Activated T-helper 1 cell treated with anti-CD3 and anti-CD28 coated beads, Interleukin-2, amount 50 U/mL, for 16 hours (primary cell): Measurements from ENCODE around the gene YES1.
A peak's percentile ranks its signal among the peaks of the same experiment; 100 is the strongest.
"Not testable (repeated sequence)": the region's sequence is repeated elsewhere in the genome, so short reads cannot be mapped to it uniquely, and the experiment has no call there.

Source experiments
- DNase-seq, 2 donors: peaks; one replicate each; pipeline ENCODE4 v3.0.0-alpha.2; 2020; ENCODE audit warnings: low read depth in 1 of 2, low spot score in 1 of 2

The YES1 gene

DNA sequence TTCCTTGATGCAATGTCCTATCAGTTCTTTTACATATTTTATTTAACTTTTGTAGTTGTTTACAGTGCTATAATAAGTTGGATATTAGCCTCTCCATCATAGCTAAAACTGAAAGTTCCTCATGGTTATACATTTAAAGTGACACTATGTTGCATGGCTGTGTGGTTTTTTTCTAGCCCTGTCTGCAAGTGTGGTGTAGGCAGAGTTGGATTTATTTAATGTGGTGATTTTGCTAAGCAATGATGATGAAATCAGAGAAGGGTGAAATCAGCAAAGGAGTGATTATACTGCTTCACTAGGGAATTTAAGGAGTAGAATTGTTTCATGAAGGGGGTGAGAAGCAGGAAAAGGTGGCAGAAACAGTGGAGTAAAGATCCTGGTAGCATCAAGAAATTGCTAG, 81.3 kb downstream of the YES1 start:
- no peak for DNase-seq

DNA sequence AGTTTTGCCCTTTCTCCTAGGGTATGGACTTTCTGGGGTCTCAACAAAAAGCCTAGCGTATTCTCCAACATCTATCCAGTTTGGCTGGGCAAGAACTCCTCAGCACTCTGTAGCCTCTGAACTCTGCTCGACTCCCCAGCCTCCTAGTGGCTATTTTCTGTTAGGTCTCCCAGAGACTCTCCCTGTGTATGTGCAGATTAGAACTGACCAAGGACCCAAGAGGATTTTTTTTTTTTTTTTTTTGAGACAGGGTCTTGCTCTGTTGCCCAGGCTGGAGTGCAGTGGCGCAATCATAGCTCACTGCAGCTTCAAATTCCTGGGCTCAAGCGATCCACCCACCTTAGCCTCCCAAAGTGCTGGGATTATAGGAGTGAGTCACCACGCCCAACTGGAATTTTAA, 81.9 kb downstream of the YES1 start:
- DNase-seq = not testable (repeated sequence)

DNA sequence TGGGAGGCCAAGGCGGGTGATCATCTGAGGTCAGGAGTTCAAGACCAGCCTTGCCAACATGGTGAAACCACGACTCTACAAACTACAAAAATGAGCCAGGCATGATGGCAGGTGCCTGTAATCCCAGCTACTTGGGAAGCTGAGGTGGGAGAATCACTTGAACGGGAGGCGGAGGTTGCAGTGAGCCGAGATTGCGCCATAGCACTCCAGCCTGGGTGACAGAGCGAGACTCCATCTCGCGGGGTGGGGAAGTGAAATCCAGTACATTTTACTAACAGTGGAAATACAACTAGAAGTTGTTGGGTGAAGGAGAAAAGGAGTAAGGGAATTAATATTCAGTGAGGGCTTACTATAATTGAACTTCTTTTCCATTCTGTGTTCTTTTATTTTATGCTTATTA, 86.4 kb downstream of the YES1 start:
- DNase-seq = no peak

DNA sequence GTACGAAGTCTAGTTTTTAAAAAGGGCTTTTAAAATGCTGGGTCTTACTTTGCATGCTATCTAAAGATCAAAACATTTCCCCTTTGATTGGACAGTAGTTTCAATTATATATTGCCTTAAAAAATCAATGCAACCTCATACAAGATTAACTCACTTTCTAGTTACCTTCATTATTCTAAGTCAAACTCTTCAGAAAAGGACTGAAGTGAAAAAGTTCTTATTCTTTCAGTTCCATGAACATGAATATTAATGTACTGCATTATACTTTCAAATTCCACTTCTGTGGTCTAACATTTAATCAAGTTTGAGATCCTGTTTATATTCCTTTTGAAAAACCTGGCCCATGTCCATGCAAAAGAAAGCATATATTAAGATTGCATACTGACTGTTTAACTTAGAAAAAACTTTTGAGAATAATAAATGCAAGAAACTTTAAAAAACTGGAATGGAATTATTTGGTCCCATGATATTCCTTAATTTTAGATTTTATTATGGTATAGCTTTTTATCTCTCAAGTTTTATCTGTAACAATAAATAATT, 88.4 kb downstream of the YES1 start:
- no peak for DNase-seq

DNA sequence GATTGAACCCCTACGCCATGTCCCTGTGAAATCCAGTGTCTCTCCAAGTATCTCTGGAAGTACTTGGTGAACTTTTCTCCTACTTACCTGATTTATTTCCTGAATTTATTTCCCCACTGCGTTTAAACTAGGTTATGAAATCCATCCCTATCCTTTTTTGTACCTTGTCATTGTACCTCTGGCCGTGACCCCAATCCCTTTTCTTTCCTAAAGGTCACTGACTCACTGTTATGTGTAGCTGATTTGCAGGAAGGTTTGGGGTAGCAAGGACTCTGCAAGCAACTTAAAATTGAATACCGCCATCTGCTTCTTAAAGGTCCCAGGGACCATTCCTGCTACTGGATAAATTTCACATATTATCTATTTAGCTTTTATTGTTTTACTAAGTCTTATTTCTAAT, 95.0 kb downstream of the YES1 start:
- DNase-seq = no peak

DNA sequence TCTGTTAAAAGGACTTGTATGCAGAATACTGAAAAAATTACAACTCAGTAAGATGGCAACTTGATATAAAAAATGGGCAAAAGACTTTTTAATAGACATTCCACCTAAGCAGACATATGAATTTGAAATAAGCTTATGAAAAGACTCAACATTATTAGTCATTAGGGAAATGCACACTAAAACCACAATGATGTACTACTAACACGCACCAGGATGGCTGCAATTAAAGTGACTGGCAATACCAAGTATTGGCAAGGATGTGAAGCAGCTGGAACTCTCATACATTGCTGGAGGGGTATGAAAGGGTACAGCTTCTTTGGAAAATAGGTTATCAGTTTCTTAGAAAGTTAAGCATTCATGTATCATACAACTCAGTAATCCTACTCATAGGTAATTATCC, 96.4 kb downstream of the YES1 start:
- no peak for DNase-seq

- DNase-seq = no peak
Measured at GRCh38 chr18:713135-713490, 98.9 kb downstream of the YES1 start.

GRCh38 chr18:712401-713134, 99.5 kb downstream of the YES1 start, which contains the start of gene ENOSF1:
Gene ENOSF1 (minus strand): TSS chr18:712630. CDS start chr18:712587, 43 bp downstream.
- DNase-seq = peak; percentile 42 to 74

GRCh38 chr18:711657-712400, 100.2 kb downstream of the YES1 start:
- peak; percentile 25 to 60 for DNase-seq

- no peak for DNase-seq
Measured at GRCh38 chr18:711310-711656, 100.8 kb downstream of the YES1 start.

DNA sequence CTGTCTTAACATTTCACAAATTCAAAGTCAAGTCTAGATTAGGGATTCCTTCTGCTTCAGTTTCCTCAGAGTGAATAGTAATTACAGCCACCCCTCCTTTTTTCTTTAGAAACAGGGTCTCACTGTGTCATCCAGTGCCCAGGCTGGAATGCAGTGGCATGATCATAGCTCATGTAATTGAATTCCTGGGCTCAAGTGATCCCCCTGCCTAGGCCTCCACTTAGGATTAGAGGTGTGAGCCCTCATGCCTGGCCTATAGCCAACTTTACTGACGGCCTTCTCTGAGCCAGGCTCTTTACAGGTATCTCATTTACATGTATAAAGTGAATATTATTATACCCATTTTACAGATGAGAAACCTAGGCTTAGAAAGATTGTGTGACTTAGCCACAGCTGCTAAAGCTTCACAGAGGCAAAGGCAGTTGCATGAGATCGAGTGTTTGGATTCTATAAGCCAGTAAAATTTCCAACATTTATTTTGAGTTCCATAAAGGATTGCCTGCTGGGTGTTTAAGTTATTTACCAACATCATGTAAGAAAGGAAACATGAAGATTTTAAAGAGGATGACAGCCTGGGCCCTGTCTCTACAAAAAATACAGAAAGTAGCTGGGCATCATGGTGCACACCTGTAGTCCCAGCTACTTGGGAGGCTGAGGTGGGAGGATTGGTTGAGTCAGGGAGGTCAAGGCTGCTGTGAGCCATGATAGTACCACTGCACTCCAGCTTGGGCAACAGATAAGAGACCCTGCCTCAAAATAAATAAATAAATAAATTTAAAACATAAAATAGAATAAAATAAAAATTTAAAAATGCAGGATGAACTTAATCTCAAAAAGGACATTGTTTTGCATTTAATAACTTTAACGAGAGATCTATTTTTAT, 101.4 kb downstream of the YES1 start:
- no peak for DNase-seq

- DNase-seq = no peak
Measured at GRCh38 chr18:709771-710170, 102.3 kb downstream of the YES1 start.

DNA sequence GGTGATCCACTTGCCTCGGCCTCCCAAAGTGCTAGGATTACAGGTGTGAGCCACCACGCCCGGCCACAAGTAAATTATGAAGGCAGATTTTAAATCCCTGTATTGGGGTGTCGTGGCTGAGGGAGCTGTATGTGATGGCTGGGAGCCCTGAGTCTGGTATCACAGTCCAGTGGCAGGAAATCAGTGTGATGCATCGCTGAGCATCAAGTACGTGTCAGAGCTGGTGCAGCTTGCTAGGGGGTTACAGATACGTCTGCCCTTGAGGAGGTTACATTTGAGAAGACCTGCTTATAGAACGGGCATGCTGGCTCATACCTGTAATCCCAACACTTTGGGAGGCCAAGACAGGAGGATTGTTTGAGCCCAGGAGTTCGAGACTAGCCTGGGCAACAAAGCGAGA, 103.9 kb downstream of the YES1 start:
- DNase-seq = no peak

GRCh38 chr18:706405-706804, 105.6 kb downstream of the YES1 start:
- no peak for DNase-seq

DNA sequence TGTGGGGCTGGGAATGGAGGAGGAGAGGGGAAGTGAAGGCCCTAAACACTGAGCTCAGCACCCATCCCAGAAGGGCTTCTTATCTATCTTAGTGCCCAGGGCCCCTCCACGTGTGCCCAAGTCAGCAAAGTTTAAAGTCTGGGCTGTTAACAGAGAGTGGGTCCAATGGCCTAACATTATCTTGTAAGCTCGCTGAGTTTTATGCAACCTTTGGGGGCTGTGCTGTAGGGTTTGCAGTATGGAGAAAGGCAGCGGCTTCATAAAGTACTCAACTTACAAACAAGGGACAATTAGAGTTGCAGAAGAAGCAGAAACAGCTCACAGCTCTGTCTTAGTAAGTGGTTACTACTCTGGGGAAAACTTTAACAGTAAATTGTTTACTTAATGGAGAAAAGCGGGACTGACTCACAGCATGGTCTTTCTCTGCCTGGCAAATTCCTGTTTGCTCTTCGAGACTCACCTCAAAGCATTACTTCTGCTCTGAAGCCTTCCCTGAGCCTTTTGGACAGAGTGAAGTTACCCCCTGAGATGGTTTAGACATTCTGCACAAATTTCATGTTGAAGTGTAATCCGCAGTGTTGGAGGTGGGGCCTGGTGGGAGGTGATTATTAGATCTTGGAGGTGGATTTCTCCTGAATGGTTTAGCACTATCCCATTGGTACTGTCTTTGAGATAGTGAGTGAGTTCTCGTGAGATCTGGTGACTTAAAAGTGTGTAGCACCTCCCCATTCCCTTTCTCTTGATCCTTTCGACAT, 108.7 kb downstream of the YES1 start:
- no peak for DNase-seq

DNA sequence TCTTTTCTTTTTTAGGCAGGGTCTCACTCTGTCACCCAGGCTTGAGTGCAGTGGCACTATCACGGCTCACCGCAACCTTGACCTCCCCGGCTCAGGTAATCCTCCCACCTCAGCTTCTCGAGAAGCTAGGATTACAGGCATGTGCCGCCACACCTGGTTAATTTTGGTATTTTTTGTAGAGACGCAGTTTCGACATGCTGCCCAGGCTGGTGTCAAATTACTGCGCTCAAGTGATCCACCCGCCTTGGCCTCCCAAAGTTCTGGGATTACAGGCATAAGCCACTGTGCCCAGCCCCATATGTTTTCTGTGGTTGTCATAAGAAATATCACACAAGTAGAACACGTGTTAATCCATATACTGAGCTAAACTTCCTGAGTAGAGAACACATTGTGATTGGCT, 114.2 kb downstream of the YES1 start:
- DNase-seq = no peak

DNA sequence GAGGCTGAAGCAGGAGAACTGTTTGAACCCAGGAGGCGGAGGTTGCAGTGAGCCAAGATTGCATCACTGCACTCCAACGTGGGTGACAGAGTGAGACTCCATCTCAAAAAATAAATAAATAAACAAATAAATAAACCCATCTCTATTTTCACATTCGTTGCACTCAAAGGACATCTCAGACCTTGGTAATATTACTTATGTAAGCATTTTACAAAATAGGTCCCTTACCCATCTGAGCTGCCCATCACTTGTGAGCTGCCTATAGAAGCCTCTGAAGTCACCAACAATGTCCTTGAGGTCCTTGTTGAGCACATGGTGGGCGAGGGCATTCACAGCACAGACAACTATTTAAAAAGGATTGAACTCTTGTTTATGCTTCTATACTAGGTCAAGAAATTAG, 115.0 kb downstream of the YES1 start:
- DNase-seq = no peak

- DNase-seq = no peak
Measured at GRCh38 chr18:693466-694187, 118.4 kb downstream of the YES1 start.

GRCh38 chr18:692824-693223, 119.2 kb downstream of the YES1 start:
- no peak for DNase-seq

- no peak for DNase-seq
Measured at GRCh38 chr18:688323-688722, 123.7 kb downstream of the YES1 start.
